ENCODE measurements around the gene SCAMP4.

SCAMP4 gene

GRCh38 chr19:1942078-1942933 is 37.1 kb downstream of the SCAMP4 start:
- peak; percentile 30 for DNase-seq

- DNase-seq = no peak
Observed at GRCh38 chr19:1942934-1943555, 37.8 kb downstream of the SCAMP4 start.

- DNase-seq = no peak
Observed at GRCh38 chr19:1943661-1944087, 38.5 kb downstream of the SCAMP4 start.

GRCh38 chr19:1944088-1944915 is 39.1 kb downstream of the SCAMP4 start:
- DNase-seq = no peak

GRCh38 chr19:1944916-1945561 is 39.8 kb downstream of the SCAMP4 start:
- DNase-seq = no peak

- DNase-seq = peak; percentile 11
Observed at GRCh38 chr19:1945899-1946298, 40.7 kb downstream of the SCAMP4 start.

GRCh38 chr19:1947651-1948209 is 42.5 kb downstream of the SCAMP4 start:
- no peak for DNase-seq

GRCh38 chr19:1949304-1950101 is 44.3 kb downstream of the SCAMP4 start:
- no peak for DNase-seq

- no peak for DNase-seq
Observed at GRCh38 chr19:1950640-1951039, 45.4 kb downstream of the SCAMP4 start.

- no peak for DNase-seq
Observed at GRCh38 chr19:1952635-1953034, 47.4 kb downstream of the SCAMP4 start.

GRCh38 chr19:1953037-1953436 is 47.8 kb downstream of the SCAMP4 start:
- DNase-seq = no peak

- DNase-seq = no peak
Observed at GRCh38 chr19:1953441-1954094, 48.4 kb downstream of the SCAMP4 start.

GRCh38 chr19:1954532-1954933 is 49.3 kb downstream of the SCAMP4 start:
- no peak for DNase-seq

- no peak for DNase-seq
Observed at GRCh38 chr19:1955171-1956121, 50.2 kb downstream of the SCAMP4 start.

- no peak for DNase-seq
Observed at GRCh38 chr19:1956122-1956494, 50.9 kb downstream of the SCAMP4 start.

- DNase-seq = no peak
Observed at GRCh38 chr19:1956868-1957492, 51.8 kb downstream of the SCAMP4 start.

- DNase-seq = no peak
Observed at GRCh38 chr19:1957562-1958248, 52.5 kb downstream of the SCAMP4 start.

- DNase-seq = no peak
Observed at GRCh38 chr19:1959928-1960589, 54.9 kb downstream of the SCAMP4 start.

Data from NCI-H1436 (cell line).